Measurements from ENCODE around the gene RPS6KA1.
"Not testable (repeated sequence)": the region's sequence is repeated elsewhere in the genome, so short reads cannot be mapped to it uniquely, and the experiment has no call there.

Gene RPS6KA1

DNA sequence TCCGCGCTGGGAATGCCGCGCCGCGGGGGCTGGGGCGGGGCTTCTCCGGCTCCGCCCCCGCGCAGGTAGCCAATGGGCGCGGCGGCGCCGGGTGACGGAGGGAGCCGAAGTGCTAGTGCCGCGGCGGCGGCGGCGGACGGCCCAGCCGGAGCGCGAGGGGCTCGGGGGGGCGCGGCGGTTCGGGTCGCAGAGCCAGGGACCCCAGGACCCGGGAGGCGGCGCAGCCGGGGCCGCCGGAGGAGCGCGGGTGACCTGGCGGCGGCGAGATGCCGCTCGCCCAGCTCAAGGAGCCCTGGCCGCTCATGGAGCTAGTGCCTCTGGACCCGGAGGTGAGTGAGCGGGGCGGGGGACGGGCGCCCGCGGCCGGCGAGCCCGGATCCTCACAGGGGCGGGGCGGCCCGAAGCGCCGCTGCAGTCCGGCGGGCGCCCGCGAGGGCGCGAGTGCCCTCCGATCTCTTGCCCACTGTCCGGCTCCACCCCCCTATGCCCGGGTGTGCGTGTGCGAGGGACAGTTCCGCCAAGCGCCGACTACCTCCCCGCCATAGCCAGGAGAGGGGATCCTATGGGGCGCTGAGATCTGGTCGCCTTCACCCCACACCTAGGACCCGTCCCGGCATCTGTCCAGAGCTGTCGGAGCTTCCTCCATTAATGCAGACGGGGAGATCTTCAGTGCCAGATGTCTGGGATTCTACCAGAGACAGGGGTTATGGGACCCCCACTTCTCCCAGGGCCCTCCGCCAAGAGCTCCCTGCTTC, at the start of gene RPS6KA1:
RPS6KA1 (plus strand) TSS at position 107 of the 755 bp plus-strand sequence; CDS start at position 267, 160 bp downstream.
- DNase-seq (ENCODE audit: insufficient read length, low spot score) (peak; percentile 82), FAIRE-seq (peak; percentile 80)

DNA sequence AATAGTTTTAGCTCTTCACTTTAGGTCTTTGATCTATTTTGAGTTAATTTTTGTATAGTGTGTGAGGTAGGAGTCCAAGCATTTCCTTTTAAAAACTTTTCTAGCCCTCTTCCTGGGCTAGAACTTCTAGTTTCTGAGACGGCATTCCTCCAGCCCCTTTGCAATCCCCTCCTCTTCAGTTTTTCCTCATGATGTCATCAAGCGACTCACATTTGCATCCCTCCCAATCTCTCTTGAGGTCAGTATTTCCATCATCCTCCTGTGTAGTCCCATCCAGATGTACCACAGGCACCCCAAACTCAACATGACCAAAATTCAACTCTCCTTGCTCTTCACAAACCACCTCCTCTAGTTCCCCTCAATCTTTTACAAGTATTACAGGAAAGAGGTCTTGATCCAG, 46.6 kb upstream of the RPS6KA1 start:
- DNase-seq (ENCODE audit: insufficient read length, low spot score) (no peak), FAIRE-seq (no peak)

DNA sequence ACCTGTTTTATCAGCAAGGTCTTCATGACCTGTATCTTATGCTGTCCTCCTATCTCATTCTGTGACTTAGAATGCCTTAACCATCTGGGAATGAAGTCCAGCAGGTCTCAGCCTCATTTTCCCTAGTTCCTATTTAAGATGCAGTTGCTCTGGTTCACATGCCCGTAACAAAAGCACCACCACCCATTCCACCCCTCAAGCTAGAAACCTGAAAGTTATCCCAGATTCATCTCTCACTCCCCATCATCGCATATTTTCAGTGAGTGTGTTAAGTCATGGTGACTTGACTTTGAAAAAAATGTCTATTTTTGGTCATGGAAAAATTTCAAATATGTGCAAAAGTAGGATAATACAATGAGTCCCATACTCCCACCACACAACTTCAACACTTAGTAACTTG, 45.6 kb upstream of the RPS6KA1 start:
- no peak for FAIRE-seq
- no peak for DNase-seq (ENCODE audit: insufficient read length, low spot score)

DNA sequence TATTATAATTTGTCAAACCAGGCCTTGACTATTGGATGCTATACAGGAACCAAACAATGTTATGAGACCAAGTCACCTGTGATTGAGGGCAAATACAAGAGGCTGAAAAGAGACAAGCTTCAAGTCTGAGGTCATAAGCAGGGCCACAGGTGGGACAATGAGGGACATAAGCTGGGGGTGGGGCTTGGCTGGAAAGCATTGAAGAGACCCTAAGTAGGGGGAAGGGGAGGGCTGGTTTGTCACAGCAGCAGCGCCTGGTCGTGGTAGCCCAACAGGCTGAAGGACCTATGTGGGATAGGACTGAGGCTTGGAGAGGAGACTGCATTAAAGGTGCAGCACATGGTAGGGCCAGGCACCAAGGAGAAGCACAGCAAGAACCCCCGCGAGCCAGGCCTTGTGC, 39.4 kb upstream of the RPS6KA1 start:
- DNase-seq (ENCODE audit: insufficient read length, low spot score) (no peak), FAIRE-seq (no peak)

- DNase-seq (ENCODE audit: insufficient read length, low spot score) (no peak), FAIRE-seq (no peak)
These were observed 36.3 kb upstream of the RPS6KA1 start for GRCh38 chr1:26493267-26493666.

- no peak for DNase-seq (ENCODE audit: insufficient read length, low spot score)
- FAIRE-seq, result no peak
These were observed 35.6 kb upstream of the RPS6KA1 start for GRCh38 chr1:26493938-26494337.

DNA sequence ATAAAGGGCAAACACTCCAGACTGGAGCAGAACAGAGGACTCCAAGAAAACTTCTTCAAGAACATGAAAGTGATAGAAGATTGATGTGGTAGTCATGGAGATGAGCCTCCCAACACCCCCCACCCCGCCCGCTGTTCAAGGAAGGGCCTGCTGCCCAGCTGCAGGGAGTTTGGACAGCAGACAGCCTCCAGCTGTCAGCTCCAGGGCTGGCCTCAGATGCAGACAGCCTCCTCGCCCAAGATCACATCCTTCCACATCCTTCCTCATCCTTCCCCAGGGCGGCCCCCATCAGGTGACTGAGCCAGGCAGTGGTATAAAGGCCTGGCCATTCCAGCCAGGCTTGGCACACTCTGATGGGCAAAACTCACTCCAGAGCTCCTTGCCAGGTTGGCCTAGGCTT, 32.7 kb upstream of the RPS6KA1 start:
- no peak for DNase-seq (ENCODE audit: insufficient read length, low spot score)
- FAIRE-seq, result no peak

DNA sequence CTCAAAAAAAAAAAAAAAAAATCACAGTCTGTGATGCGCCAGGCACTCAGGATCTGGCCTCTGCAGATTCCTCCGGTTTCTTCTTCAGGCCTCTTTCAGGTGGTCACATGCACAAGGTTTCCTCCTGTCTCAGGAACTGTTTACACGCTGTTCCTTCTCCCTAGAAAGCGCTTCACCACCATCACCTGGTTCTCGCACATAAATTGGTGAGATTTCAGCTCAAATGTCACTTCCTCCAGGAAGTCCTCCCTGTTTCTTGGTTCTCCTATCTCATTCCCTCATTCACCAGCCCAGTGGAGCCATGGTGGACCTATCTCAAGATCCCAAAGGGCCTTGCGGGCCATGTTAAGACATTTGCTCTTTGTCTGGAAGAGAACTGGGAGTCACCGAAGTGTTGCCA, 30.7 kb upstream of the RPS6KA1 start:
- FAIRE-seq, result no peak
- no peak for DNase-seq (ENCODE audit: insufficient read length, low spot score)

DNA sequence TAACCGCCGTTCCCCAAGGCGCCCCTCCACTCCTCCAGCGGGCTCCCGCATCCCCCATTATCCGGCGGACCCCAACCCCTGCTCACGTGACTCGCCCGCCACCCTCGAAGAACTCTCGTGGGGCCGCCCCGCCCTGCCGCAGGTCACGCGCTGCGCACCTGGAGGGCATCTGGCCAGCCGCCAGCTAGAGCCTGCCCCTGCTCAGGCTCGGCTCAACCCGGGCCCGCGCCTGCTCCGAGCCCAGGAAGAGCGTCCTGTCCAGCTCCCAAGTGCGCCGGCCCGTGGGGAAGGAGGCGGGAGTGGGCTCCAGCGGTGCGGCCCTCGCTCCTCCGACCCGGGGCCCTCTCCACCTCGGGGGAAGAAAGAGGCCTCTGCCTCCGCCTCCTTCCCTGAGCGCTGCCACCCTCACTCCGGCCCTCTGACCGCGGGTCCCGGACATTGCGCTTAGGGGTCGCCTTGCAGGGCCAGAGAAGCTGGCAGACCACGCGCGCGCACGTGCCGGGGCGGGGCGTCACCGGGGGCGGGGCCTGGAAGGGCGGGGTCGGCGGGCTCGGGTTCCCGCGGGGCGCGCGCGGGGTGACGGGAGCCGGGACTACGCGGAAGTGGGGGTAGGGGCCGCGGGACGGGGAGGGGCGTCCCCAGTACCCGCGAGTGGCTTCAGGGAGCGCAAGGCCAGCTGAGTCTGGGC, 28.9 kb upstream of the RPS6KA1 start:
- DNase-seq (ENCODE audit: insufficient read length, low spot score), result peak; percentile 76
- peak; percentile 91 for FAIRE-seq

GRCh38 chr1:26510711-26511110, 18.9 kb upstream of the RPS6KA1 start:
- FAIRE-seq; DNase-seq (ENCODE audit: insufficient read length, low spot score): not testable (repeated sequence)

- FAIRE-seq; DNase-seq (ENCODE audit: insufficient read length, low spot score): not testable (repeated sequence)
These were observed 13.7 kb upstream of the RPS6KA1 start for GRCh38 chr1:26515836-26516235.

- no peak for DNase-seq (ENCODE audit: insufficient read length, low spot score)
- no peak for FAIRE-seq
These were observed 12.4 kb upstream of the RPS6KA1 start for GRCh38 chr1:26516987-26517765.

GRCh38 chr1:26517766-26518049, 11.9 kb upstream of the RPS6KA1 start:
- FAIRE-seq (no peak), DNase-seq (ENCODE audit: insufficient read length, low spot score) (no peak)

DNA sequence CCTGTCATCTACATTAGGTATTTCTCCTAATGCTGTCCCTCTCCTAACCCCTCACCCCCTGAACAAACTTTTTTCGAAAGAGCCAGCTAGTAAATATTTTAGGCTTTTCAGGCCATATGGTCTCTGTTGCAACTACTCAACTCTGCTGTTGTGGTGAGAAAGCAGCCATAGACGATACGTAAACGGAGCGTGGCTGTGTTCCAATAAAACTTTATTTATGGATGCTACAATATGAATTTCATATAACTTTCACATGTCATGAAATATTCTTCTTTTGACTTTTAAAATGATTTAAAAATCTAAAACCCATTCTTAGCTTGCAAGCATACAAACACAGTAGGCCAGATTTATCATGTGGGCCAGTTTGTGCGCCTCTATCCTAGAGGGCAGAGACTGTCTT, 11.2 kb upstream of the RPS6KA1 start:
- FAIRE-seq (no peak), DNase-seq (ENCODE audit: insufficient read length, low spot score) (no peak)

- no peak for FAIRE-seq
- no peak for DNase-seq (ENCODE audit: insufficient read length, low spot score)
These were observed 9.2 kb upstream of the RPS6KA1 start for GRCh38 chr1:26520339-26520738.

GRCh38 chr1:26521669-26522030, 7.9 kb upstream of the RPS6KA1 start:
- no peak for FAIRE-seq

GRCh38 chr1:26522073-26522472, 7.5 kb upstream of the RPS6KA1 start:
- no peak for DNase-seq (ENCODE audit: insufficient read length, low spot score)
- FAIRE-seq, result no peak

More at GRCh38 chr1:26521669-26522030, 7.9 kb upstream of the RPS6KA1 start:
- DNase-seq (ENCODE audit: insufficient read length, low spot score), result no peak

- DNase-seq (ENCODE audit: insufficient read length, low spot score), result no peak
- FAIRE-seq, result no peak
These were observed 5.4 kb upstream of the RPS6KA1 start for GRCh38 chr1:26524181-26524580.

GRCh38 chr1:26526287-26526686, 3.3 kb upstream of the RPS6KA1 start:
- DNase-seq (ENCODE audit: insufficient read length, low spot score) (no peak), FAIRE-seq (no peak)

DNA sequence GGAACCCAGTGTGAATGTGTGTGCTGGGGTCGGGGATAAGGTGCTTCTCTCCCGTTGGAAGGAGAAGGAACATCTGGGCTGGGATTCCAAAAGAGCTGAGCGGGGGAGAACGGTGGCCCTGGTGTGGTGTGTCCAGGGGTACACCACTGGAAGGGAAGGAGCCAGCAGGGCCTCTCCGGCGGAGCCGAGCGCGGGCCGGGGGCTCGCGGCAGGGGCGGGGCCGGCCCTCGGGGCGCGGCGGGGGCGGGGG, 231 bp upstream of the RPS6KA1 start:
- FAIRE-seq (no peak), DNase-seq (ENCODE audit: insufficient read length, low spot score) (no peak)

DNA sequence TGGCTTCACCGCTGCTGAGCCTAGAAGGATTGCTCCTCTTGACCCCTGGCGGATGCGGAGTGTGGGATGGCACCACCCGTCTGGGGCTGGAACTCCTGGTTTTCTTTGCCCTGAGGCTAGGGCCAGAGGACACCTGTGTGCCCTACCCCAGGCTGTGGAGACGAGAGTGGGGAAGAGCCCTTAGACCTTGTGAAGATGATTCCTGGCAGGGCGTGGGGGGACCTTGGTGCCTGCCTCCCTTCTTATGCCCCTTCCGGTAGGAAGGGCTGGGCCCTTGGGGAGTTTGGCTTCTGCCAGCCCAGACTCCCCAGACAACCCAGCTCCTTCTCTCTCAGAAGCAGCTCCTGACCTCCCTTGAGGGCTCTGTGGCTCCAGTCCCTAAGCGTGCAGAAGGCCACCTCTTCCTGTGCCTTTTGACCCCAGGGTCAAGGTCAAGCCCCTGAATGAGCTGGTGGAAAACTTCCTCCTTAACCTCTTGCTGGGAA, 891 bp downstream of the RPS6KA1 start:
- FAIRE-seq, result no peak
- DNase-seq (ENCODE audit: insufficient read length, low spot score), result no peak
